ENCODE measurements around the gene PNMT. TPM values are rescaled to one million over a fixed set of nuclear protein-coding genes. Genes with fewer than 3 reads are reported as not detected.

PNMT gene
- total RNA-seq, 2 donors from 2014 or later, result 14.9 to 26.2 TPM

- no peaks in the 10 kb centered on the region for H3K36me3 ChIP-seq
- no peaks in the 10 kb centered on the region for H3K9me3 ChIP-seq
- no peak overlapping the region for H3K27ac ChIP-seq
- H3K4me3 ChIP-seq, result peak overlapping the region; percentile 48
- peaks cover 0 to 26% of the 10 kb centered on the region in 2 donors for H3K4me1 ChIP-seq
- no peak for TF ChIP-seq CTCF (IDR thresholded peaks at IDR 0.05)
- peaks cover 0 to 8% of the 10 kb centered on the region in 2 donors for H3K27me3 ChIP-seq
- no peak for DNase-seq (ENCODE audit: low spot score)
Measured at GRCh38 chr17:39627047-39627711, 41.1 kb upstream of the PNMT start.

- H3K9me3 ChIP-seq, result no peaks in the 10 kb centered on the region
Measured at GRCh38 chr17:39627712-39628516, 40.3 kb upstream of the PNMT start.

GRCh38 chr17:39628655-39629493 is 39.4 kb upstream of the PNMT start:
- Histone ChIP-seq H3K9me3 (no peaks in the 10 kb centered on the region), H3K4me3 (no peak overlapping the region), H3K27ac (no peak overlapping the region), H3K27me3 (peaks cover 0 to 8% of the 10 kb centered on the region in 2 donors), H3K4me1 (peaks cover 0 to 14% of the 10 kb centered on the region in 2 donors), H3K36me3 (no peaks in the 10 kb centered on the region)
- DNase-seq (ENCODE audit: low spot score), result no peak
- TF ChIP-seq CTCF (IDR thresholded peaks at IDR 0.05), result no peak

More at GRCh38 chr17:39627712-39628516, 40.3 kb upstream of the PNMT start:
- TF ChIP-seq CTCF (IDR thresholded peaks at IDR 0.05), result no peak
- DNase-seq (ENCODE audit: low spot score), result no peak
- Histone ChIP-seq H3K4me3 (peak overlapping the region in 1 of 2 donors; percentile 48), H3K27me3 (peaks cover 0 to 8% of the 10 kb centered on the region in 2 donors), H3K27ac (no peak overlapping the region), H3K36me3 (no peaks in the 10 kb centered on the region), H3K4me1 (peaks cover 0 to 21% of the 10 kb centered on the region in 2 donors)

GRCh38 chr17:39629494-39629880 is 38.8 kb upstream of the PNMT start:
- no peak for DNase-seq (ENCODE audit: low spot score)
- Histone ChIP-seq H3K4me3 (no peak overlapping the region), H3K36me3 (no peaks in the 10 kb centered on the region), H3K9me3 (no peaks in the 10 kb centered on the region), H3K27ac (no peak overlapping the region), H3K4me1 (peaks cover 0 to 15% of the 10 kb centered on the region in 2 donors), H3K27me3 (peaks cover 0 to 8% of the 10 kb centered on the region in 2 donors)
- no peak for TF ChIP-seq CTCF (IDR thresholded peaks at IDR 0.05)

- Histone ChIP-seq H3K27me3 (peaks cover 0 to 8% of the 10 kb centered on the region in 2 donors), H3K36me3 (no peaks in the 10 kb centered on the region), H3K4me1 (peaks cover 0 to 18% of the 10 kb centered on the region in 2 donors), H3K9me3 (no peaks in the 10 kb centered on the region), H3K27ac (no peak overlapping the region), H3K4me3 (no peak overlapping the region)
- no peak for TF ChIP-seq CTCF (IDR thresholded peaks at IDR 0.05)
- DNase-seq (ENCODE audit: low spot score), result no peak
Measured at GRCh38 chr17:39629898-39630297, 38.4 kb upstream of the PNMT start.

Data from right atrium auricular region (tissue), 2 donors.